CD4-positive, alpha-beta T cell (primary cell): ENCODE data around the gene PDLIM5. TPM values are rescaled to one million over a fixed set of nuclear protein-coding genes. Genes with fewer than 3 reads are reported as not detected.

Source experiments
- ATAC-seq: fragments of 200-7000 bp; cut with Tn5 transposase; one replicate; pipeline ENCODE4 v1.10.0; 2022; ENCODE audit warnings: mild to moderate bottlenecking; ENCODE audit not compliant: poor library complexity
- CTCF ChIA-PET: fragments of 350-600 bp; sonication (Branson Sonifier 250); formaldehyde crosslinking; loops from one replicate; lab custom pipeline; 2021; ENCODE audit warnings: antibody characterized with exemption, inconsistent platforms; lab: Charles Lee
- POLR2A ChIA-PET: fragments of 350-600 bp; sonication (Branson Sonifier 250); formaldehyde crosslinking; loops from one replicate; lab custom pipeline; 2021; ENCODE audit warnings: antibody characterized with exemption, inconsistent platforms; lab: Charles Lee
- DNase-seq, 14 experiments: peaks; one replicate each; pipeline ENCODE4 v3.0.0-alpha.2; 2013 to 2020; ENCODE audit warnings: mixed read lengths in 2 of 14
- H3K27ac ChIP-seq, 2 donors: one replicate each; pipeline versions ENCODE4 v1.5.1 to v1.7.0; 2013; ENCODE audit warnings: low read length in 2 of 2, low read depth in 1 of 2, mild to moderate bottlenecking in 1 of 2
- H3K27me3 ChIP-seq, 2 experiments: 1 replicate in 1 of 2; 2 replicates in 1 of 2; pipeline versions ENCODE4 v1.6.1 to v1.7.0; 2013; ENCODE audit warnings: low read length in 2 of 2, control low read depth in 1 of 2, mild to moderate bottlenecking in 1 of 2, moderate library complexity in 1 of 2; ENCODE audit not compliant: insufficient read depth in 2 of 2, control insufficient read depth in 1 of 2
- H3K36me3 ChIP-seq: one replicate; pipeline ENCODE4 v1.6.1; 2013; ENCODE audit warnings: low read length, control low read depth; ENCODE audit not compliant: insufficient read depth
- H3K4me1 ChIP-seq: one replicate; pipeline ENCODE4 v1.6.1; 2013; ENCODE audit warnings: low read length, control low read depth; ENCODE audit not compliant: insufficient read depth
- H3K4me3 ChIP-seq: one replicate; pipeline ENCODE4 v1.5.1; 2013; ENCODE audit warnings: mild to moderate bottlenecking, low read length, moderate library complexity
- H3K9me3 ChIP-seq, 2 experiments: 1 replicate in 1 of 2; 2 replicates in 1 of 2; pipeline versions ENCODE4 v1.6.1 to v1.7.0; 2013; ENCODE audit warnings: low read length in 2 of 2, mild to moderate bottlenecking in 2 of 2, control low read depth in 1 of 2, moderate library complexity in 1 of 2; ENCODE audit not compliant: control insufficient read depth in 1 of 2, insufficient read depth in 1 of 2
- H3K27ac Mint-ChIP-seq: one replicate; pipeline ENCODE4 v1.8.0; 2020; ENCODE audit warnings: mixed read lengths
- H3K27me3 Mint-ChIP-seq: one replicate; pipeline ENCODE4 v1.8.0; 2021; ENCODE audit warnings: mixed read lengths
- H3K36me3 Mint-ChIP-seq: one replicate; pipeline ENCODE4 v1.8.0; 2021; ENCODE audit warnings: low read depth, mixed read lengths
- H3K4me1 Mint-ChIP-seq: one replicate; pipeline ENCODE4 v1.8.0; 2021; ENCODE audit warnings: low read depth, mixed read lengths
- H3K4me3 Mint-ChIP-seq: one replicate; pipeline ENCODE4 v1.8.0; 2020; ENCODE audit warnings: mild to moderate bottlenecking, mixed read lengths
- H3K9me3 Mint-ChIP-seq: one replicate; pipeline ENCODE4 v1.8.0; 2020; ENCODE audit warnings: mixed read lengths
- CTCF ChIP-seq: fragments of 200-600 bp; IDR thresholded peaks from one replicate; pipeline ENCODE4 v1.8.0; 2022; ENCODE audit warnings: antibody characterized with exemption, mild to moderate bottlenecking
- intact Hi-C, 2 experiments: fragments of 100-400 bp; cut with DNase I in 1 of 2; cut with micrococcal nuclease in 1 of 2; formaldehyde crosslinking; loops; one replicate each; pipeline versions ENCODE4 v1.15.1 to v1.9.0; 2023 to 2025; cut with DNase I, micrococcal nuclease
- total RNA-seq, 174 experiments: library from RNA in 2 of 174; stranded (reverse) in 2 of 174; gene quantifications; one replicate each; pipeline ENCODE4 v1.2.3 and lab custom pipeline; 2021 to 2026

Gene PDLIM5
- total RNA-seq, 2 experiments from 2014 or later, result 23.0 to 23.1 TPM

DNA sequence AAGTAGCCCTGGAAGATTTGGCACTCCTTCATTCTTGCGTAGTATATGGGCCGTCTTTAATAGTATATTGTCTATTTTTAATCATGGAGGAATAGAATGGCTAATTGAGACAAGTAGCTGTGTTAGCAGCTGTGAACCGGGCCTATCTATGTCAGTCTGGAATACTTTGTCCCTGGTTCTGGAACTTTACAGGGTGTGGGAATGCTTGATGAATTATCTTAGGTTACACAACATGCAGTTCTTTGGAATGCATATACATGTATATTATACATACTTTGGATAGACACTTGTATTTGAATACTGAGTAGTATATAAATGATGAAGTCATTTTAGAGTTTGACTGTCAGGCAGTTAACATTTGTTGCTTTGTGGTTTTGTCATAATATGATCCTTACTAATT, 37.4 kb downstream of the PDLIM5 start:
- no peak overlapping the region for H3K4me3 ChIP-seq

GRCh38 chr4:94490437-94490836, 38.7 kb downstream of the PDLIM5 start:
- CTCF ChIA-PET, result no interaction called here
- Histone ChIP-seq H3K36me3 (no peaks in the 10 kb centered on the region), H3K27ac (no peak overlapping the region), H3K4me3 (no peak overlapping the region), H3K27me3 (no peaks in the 10 kb centered on the region), H3K9me3 (no peaks in the 10 kb centered on the region), H3K4me1 (no peaks in the 10 kb centered on the region)
- no peak overlapping the region for H3K27ac Mint-ChIP-seq
- H3K27me3 Mint-ChIP-seq, result no peaks in the 10 kb centered on the region
- ATAC-seq, result no peak
- POLR2A ChIA-PET, result no interaction called here
- peaks cover 17% of the 10 kb centered on the region for H3K36me3 Mint-ChIP-seq
- TF ChIP-seq CTCF, result no peak
- H3K9me3 Mint-ChIP-seq, result peaks cover 3% of the 10 kb centered on the region
- no peak for DNase-seq
- no peaks in the 10 kb centered on the region for H3K4me1 Mint-ChIP-seq
- intact Hi-C loops, result no loop called here
- no peak overlapping the region for H3K4me3 Mint-ChIP-seq

More for the DNA sequence above, 37.4 kb downstream of the PDLIM5 start:
- Histone ChIP-seq H3K36me3 (no peaks in the 10 kb centered on the region), H3K27ac (no peak overlapping the region), H3K9me3 (no peaks in the 10 kb centered on the region), H3K27me3 (no peaks in the 10 kb centered on the region), H3K4me1 (no peaks in the 10 kb centered on the region)
- Mint-ChIP-seq H3K27me3 (no peaks in the 10 kb centered on the region), H3K27ac (no peak overlapping the region), H3K36me3 (peaks cover 14% of the 10 kb centered on the region), H3K9me3 (peaks cover 3% of the 10 kb centered on the region), H3K4me3 (no peak overlapping the region), H3K4me1 (peaks cover 8% of the 10 kb centered on the region)
- ATAC-seq, result no peak
- POLR2A ChIA-PET, result no interaction called here
- TF ChIP-seq CTCF, result no peak
- DNase-seq, result no peak
- intact Hi-C loops, result no loop called here
- CTCF ChIA-PET, result no interaction called here

- H3K36me3 ChIP-seq, result no peaks in the 10 kb centered on the region
- ChIA-PET CTCF (no interaction called here), POLR2A (no interaction called here)
- H3K9me3 Mint-ChIP-seq, result peaks cover 3% of the 10 kb centered on the region
- H3K27ac ChIP-seq, result no peak overlapping the region
- H3K27ac Mint-ChIP-seq, result no peak overlapping the region
- no peak for ATAC-seq
- no peak for TF ChIP-seq CTCF
- H3K27me3 Mint-ChIP-seq, result no peaks in the 10 kb centered on the region
- no peaks in the 10 kb centered on the region for H3K9me3 ChIP-seq
- H3K27me3 ChIP-seq, result no peaks in the 10 kb centered on the region
- no peak overlapping the region for H3K4me3 ChIP-seq
- H3K4me3 Mint-ChIP-seq, result no peak overlapping the region
- H3K4me1 ChIP-seq, result no peaks in the 10 kb centered on the region
- no peaks in the 10 kb centered on the region for H3K4me1 Mint-ChIP-seq
- peaks cover 20% of the 10 kb centered on the region for H3K36me3 Mint-ChIP-seq
- intact Hi-C loops, result no loop called here
- no peak for DNase-seq
Observed at GRCh38 chr4:94491322-94491721, 39.6 kb downstream of the PDLIM5 start.
